ENCODE data around the gene ARHGAP22.

DNA sequence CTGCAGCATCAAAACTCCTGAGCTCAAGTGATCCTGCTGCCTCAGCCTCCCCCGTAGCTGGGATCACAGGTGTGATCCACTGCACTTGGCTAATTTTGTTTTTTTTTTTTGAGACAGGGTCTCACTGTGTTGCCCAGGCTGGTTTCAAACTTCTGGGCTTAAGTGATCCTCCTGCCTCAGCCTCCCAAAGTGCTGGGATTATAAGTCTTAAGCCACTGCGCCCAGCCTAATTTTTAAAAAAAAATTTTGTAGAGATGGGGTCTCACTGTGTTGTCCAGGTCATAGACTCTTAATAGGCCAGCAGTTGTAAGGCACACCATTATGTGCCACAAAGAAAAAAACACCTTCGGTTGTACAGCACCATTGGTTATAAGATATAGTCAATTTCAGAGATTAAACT lies 176.0 kb downstream of the ARHGAP22 start:
- TF ChIP-seq GATA2 (IDR thresholded peaks at IDR 0.05; ENCODE audit: low read depth, low read length) (no peak), GATA3 (IDR thresholded peaks at IDR 0.05; ENCODE audit: low read depth, low read length) (no peak)
